GM18858 (cell line): ENCODE data around the gene SYPL1.
A peak's percentile ranks its signal among the peaks of the same experiment; 100 is the strongest.
"Not testable (repeated sequence)": the region's sequence is repeated elsewhere in the genome, so short reads cannot be mapped to it uniquely, and the experiment has no call there.

ENCODE experiments used
- ATAC-seq: cut with Tn5 transposase; IDR thresholded peaks from one replicate; pipeline ENCODE4 v1.9.1; 2021; ENCODE audit not compliant: unreplicated experiment

SYPL1 gene

DNA sequence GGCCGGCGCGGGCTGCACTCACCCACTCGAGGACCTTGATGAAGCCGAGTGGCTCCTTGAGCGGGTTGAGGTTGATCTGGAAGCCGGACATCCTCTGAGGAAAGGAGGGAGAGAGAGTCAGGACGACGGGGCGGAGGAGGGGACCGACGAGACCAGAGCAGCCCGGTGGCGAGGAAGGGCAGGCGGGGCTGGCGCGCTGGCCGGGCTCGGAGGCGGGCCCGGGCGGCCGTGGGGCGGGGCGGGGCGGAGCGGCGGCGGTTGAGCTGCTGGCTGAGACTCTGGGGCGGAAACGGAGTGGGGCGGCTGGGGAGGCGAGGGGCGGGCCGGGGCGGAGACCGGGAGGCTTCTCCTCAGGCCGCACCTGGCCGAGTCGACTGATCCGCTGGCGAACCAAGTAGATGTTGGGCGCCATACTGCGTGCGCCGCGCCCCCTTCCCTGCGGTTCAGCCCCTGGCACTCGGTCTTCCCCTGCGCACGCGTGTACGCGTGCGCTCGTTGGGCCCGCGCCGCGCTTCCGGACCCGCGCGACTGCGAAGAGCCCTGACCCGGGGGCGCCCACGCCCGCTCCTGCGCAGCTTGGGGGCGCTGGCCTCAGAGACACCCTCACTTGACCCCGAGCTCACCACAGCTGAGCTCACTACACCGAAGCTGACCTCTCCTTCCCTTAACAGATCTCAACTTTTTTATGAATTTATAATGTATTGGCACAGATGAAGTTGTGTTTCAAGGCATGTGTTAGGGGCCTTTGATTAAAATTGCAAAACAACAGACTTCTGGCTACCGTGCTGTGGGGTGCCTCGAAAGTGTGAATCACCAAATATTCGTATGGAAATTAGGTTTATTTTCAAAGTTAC, at the start of gene SYPL1:
Gene SYPL1 (minus strand): TSS at position 195 of the 854 bp plus-strand sequence. CDS start 104 bp downstream, at position 91.
- peak; percentile 64 for ATAC-seq

- ATAC-seq = no peak
These were observed 42.9 kb upstream of the SYPL1 start for GRCh38 chr7:106155027-106155426.

DNA sequence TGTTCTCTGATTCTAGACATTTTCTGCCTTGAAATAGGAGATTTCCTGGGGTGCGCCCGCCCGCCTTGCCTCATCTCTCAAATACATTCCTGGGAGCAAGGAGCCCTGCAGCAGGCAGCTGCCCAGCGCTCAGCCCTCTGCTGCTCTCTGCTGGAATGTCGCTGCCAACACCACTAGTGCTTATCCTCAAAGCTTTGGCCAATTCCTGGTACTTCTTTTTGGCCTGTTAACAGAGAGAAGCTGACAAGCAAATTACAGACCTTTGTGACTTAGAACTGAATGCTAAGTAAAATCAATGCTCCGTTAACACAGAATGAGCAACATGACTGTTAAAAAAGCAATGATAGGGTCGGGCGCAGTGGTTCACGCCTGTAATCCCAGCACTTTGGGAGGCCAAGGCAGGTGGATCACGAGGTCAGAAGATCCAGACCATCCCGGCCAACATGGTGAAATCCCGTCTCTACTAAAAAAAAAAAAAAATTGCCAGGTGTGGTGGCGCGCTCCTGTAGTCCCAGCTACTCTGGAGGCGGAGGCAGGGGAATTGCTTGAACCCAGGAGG, 41.9 kb upstream of the SYPL1 start:
- ATAC-seq = peak; percentile 66

DNA sequence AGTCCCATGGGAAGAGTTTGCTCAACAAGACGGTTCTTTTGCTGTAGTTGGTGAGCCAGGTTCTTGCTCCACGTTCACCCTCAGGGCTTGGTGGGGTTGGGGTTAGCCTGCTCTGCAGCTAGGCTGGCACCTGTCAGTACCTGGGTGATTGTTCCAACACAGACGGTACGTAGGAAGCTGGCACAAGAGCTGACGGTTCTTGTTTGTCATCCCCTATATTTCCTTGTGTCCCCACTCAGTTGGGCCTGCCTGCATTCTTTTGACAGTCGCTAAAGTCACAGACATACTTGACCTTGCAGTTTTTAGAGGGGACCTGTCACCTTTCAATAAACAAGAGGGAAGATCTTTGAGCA, 40.2 kb upstream of the SYPL1 start:
- ATAC-seq = no peak

DNA sequence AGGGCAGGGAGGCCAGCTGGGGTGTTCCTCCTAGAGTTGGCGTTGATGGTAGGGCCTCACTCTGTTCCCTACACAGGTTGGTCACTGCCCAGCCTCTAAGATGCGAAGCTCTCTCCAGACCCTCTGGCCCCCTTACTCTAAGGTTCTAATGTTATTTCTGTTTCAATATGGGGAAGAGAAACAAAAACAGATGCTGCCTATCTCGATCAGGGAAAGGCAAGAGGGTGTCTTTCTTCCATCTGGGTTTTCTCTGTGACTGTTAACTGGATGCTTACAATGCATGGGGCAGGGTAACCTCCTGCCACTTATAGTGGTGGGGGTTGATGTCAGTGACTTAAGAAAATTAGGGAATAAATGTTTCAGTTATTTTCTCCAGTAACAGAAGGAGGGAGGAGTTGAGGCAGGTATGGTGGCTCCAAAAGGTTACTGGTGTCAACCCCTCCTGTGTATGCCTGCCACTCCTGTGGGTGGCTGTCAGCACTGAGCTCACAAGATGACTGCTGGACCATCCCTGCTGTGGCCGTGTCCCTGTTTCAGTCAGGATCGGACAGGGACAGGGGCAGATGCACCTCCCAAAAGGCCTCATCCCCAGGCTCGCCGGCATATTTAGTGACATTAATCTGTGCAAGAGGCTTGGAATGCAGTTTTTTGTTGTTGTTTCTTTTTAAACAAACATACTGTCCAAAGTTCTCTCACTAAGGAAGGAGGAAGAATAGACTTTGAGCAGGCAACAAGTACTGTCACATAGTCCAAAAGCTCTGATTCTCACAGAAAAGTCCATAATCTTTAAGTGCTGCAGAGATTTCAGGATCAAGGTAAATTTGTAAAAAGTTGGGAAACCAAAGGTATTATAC, 39.6 kb upstream of the SYPL1 start:
- no peak for ATAC-seq

- no peak for ATAC-seq
These were observed 31.7 kb upstream of the SYPL1 start for GRCh38 chr7:106143711-106144337.

DNA sequence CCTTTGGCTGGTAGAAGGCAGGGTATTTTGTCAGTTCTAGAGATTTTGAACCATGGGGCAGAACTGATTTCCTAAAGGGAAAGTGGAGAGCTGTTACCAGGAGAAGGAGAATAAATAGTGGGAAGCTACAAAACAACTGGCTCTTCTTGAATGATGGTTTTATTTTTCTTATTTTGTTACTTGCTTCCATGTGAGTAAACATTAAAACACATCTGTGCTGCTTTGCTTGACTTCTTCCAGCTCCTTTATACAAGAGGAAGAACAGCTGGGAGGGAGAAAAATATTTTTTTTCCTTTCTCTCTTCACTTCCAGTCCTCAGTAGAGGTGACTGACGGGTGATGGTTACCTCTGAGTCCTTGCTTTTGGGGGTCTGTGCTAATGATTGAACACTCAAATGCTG, 30.0 kb upstream of the SYPL1 start:
- no peak for ATAC-seq

- ATAC-seq = no peak
These were observed 28.5 kb upstream of the SYPL1 start for GRCh38 chr7:106140406-106141173.

DNA sequence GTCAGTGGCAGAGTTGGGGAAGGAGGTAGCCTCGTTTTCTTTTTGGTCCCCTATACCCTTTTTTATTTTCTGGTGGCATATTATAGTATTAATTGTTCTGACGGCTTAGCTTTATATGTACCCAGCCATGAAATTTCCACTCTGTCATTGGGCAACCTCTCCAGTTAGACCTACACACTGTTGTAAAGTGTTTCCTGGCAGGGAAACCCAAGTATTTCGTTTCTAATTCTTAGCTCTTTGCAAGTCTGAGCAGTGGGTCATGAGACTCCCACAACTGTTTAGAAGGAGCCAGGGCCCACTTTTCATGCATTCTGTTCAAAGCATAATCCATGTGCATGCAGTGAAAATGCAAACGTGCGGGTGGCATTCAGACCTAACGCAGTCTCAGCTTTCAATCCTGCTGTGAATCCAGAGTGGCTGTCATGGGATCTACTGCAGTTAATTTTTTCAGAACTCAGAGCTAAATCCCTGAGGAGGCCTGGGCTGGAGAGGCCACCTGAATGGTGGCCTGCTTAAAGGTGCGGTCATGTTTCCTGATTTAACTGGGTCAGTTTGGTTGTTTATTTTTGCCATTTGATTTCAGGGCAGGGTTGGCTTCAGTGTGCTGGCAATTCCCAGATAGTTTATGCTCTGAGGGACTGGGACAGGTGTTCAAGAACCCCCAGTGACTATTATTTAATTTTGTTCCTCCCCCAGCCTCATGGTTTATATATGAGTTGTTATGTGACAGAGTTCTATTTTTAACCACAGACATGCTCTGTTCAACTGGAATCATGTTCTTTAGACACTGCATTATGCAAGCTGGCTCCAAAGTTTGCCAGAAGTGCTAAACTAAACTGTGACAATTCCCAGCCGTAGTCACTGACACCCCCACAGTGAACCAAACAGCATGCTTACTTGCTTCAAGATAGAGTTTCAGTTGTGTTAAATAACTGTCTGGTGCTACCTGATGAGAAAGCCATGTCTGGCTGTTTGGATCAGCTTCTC, 27.4 kb upstream of the SYPL1 start:
- no peak for ATAC-seq

DNA sequence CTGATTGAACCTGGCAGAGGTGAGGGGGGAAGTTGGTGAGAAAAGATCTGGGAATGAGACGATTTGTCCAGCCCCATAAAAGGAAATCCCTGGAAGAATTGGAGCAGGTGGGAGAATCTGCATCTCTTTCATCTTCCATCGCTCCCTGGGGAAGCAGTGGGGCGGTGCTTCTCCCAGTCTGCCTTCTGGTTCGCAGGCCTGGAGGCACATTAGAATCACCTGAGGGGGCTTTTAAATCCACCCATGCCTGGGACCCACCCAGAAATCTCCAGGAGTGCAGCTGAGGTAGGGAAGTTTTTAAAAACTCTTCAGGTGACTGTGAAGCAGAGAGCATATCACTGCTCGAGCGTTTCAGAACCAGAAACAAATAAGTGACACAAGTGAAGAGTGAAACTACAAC, 26.7 kb upstream of the SYPL1 start:
- ATAC-seq = no peak

DNA sequence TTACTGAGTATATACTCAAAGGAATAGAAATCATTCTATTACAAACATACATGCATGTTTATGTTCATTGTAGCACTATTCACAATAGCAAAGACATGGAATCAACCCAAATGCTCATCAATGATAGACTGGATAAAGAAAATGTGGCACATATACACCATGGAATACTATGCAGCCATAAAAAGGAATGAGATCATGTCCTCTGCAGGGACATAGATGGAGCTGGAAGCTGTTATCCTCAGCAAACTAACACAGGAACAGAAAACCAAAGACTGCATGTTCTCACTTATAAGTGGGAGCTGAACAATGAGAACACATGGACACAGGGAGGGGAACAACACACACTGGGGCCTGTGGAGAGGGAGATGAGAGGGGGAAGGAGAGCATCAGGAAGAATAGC, 26.1 kb upstream of the SYPL1 start:
- ATAC-seq = not testable (repeated sequence)

DNA sequence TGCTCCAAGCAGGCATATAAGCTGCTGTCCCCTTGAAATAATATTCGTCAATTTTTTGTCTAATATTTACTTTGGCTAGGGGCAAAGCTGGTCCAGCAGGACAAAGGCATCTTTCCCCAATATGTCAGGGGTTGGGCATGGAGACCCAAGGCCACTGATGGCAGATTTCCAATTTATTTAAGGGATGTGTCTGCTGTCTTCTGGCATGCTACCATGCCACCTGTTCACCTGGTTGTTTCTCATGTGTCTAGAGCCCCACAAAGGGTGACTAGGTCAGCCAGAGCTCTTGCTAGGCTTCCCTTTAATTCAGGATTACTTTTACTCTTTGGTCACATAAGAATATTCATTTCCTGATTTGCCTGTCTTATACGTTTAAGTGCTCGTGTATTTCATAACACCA, 22.1 kb upstream of the SYPL1 start:
- no peak for ATAC-seq

- ATAC-seq = no peak
These were observed 17.2 kb upstream of the SYPL1 start for GRCh38 chr7:106129291-106129690.

DNA sequence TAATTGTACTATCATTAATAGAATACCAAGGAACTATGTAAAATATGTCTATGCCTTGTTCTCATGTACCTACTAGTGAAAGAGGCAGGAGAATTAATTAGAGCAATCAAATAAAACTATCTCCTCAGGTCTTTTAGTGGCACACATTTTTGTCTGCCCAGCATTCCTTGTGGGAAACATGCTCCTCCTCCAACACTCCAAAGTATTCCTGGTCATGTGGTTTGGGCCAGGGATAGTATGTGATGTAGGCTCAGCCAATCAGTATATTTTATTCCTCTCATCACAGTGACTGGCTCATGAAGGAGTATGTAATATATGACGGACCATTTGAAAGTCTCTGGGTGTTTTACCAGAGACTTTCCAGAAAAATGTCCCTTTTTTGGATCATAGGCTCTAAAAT, 16.7 kb upstream of the SYPL1 start:
- no peak for ATAC-seq

DNA sequence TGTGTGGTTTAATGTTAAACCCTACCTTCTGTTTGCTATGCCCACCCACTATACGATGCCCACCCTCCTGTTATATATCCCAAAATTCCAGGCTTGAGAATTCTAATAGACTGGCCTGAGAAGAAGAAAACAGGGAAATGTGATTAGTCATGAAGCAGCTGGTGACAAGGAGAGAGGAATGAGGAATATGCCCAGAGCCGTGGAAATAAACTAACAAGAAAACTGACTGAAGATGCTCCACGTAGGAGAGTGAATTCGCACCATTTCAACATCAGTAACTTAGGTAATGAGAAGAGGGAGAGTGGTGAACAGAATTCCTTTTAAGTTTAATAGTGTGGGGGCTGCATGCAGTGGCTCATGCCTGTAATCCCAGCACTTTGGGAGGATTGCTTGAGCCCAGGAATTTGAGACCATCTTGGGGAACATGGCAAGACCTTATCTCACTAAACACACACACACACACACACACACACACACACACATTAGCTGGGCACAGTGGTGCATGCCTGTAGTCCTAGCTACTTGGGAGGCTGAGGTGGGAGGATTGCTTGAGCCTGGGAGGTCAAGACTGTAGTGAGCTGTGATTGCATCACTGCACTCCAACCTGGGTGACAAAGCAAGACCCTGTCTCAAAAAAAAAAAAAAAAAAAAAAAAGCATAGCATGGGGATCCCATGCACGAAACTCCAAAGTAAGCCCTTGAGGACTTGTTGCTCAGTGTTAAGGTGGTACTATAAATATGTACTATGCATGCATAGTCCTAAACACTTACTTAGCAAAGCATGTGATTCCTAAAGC, 16.1 kb upstream of the SYPL1 start:
- no peak for ATAC-seq

DNA sequence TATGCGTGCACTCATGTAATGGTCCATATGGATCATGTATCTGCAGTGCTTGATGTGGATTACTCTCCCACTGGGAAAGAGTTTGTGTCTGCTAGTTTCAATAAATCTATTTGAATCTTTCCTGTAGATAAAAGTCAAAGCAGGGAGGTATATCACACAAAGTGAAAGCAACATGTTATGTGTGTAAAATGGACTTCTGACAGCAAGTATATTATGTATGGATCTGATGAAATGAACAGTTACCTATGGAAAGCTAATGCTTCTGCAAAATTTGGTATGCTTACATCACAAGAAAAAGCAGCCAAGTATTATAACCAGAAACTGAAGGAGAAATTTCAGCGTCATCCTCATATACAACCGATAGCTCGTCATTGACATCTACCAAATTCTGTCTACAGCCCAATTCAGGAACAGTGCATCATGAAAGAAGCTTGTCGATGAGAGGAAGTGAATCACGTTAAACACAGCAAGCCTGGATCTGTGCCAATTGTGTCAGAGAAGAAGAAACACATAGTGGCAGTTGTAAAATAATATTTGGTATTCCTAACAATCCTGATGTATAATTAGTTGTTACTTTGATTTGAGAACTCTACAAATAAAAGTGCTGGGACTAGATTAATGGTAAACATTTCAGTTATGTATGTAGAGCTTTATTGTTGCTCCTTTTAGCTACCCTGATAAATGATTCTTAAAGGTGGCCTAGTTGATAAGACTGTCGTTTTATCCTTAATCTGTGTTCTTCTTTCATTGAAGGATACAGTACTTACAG, 14.2 kb upstream of the SYPL1 start:
- no peak for ATAC-seq

GRCh38 chr7:106125417-106125816, 13.3 kb upstream of the SYPL1 start:
- ATAC-seq = no peak

GRCh38 chr7:106124186-106124585, 12.1 kb upstream of the SYPL1 start:
- no peak for ATAC-seq
